ENCODE results near the gene ZER1. TPM values are rescaled to one million over a fixed set of nuclear protein-coding genes. Genes with fewer than 3 reads are reported as not detected.

Gene ZER1
- total RNA-seq, 4 donors from 2014 or later: 30.9 to 80.1 (median 34.7) TPM

GRCh38 chr9:128747241-128747640 is 24.5 kb downstream of the ZER1 start:
- TF ChIP-seq, protein P1, sequence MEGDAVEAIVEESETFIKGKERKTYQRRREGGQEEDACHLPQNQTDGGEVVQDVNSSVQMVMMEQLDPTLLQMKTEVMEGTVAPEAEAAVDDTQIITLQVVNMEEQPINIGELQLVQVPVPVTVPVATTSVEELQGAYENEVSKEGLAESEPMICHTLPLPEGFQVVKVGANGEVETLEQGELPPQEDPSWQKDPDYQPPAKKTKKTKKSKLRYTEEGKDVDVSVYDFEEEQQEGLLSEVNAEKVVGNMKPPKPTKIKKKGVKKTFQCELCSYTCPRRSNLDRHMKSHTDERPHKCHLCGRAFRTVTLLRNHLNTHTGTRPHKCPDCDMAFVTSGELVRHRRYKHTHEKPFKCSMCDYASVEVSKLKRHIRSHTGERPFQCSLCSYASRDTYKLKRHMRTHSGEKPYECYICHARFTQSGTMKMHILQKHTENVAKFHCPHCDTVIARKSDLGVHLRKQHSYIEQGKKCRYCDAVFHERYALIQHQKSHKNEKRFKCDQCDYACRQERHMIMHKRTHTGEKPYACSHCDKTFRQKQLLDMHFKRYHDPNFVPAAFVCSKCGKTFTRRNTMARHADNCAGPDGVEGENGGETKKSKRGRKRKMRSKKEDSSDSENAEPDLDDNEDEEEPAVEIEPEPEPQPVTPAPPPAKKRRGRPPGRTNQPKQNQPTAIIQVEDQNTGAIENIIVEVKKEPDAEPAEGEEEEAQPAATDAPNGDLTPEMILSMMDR (IDR thresholded peaks at IDR 0.05; ENCODE audit: low read depth): no peak

- TF ChIP-seq, protein P1 (IDR thresholded peaks at IDR 0.05; ENCODE audit: low read depth): no peak
Observed at GRCh38 chr9:128743421-128743820, 28.3 kb downstream of the ZER1 start.

- TF ChIP-seq, protein P1 (IDR thresholded peaks at IDR 0.05; ENCODE audit: low read depth): no peak
Observed at GRCh38 chr9:128742401-128742800, 29.3 kb downstream of the ZER1 start.

- TF ChIP-seq, protein P1 (IDR thresholded peaks at IDR 0.05; ENCODE audit: low read depth): no peak
Observed at GRCh38 chr9:128735373-128735772, 36.4 kb downstream of the ZER1 start.

DNA sequence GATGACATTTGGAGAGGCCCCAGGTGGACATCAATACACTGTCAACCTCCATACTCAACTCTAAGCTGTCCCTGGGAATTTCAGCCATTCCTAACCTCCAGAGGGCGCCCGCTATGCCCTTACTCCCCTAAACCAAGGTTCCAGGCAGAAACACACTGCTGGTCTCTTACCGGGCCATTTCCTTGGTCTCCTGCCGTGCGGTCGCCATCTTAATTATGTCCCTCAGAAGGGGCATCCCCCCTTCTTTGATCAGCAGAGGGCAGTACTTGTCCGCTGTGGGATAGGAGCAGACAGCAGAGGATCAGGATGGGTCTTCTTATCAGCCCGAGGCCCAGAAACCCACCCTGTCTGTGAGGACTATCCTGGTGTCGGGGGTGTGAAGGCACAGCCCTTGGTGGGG is 38.5 kb downstream of the ZER1 start:
- TF ChIP-seq, protein P1 (IDR thresholded peaks at IDR 0.05; ENCODE audit: low read depth): no peak

- TF ChIP-seq, protein P1 (IDR thresholded peaks at IDR 0.05; ENCODE audit: low read depth): no peak
Observed at GRCh38 chr9:128732576-128732975, 39.2 kb downstream of the ZER1 start.

DNA sequence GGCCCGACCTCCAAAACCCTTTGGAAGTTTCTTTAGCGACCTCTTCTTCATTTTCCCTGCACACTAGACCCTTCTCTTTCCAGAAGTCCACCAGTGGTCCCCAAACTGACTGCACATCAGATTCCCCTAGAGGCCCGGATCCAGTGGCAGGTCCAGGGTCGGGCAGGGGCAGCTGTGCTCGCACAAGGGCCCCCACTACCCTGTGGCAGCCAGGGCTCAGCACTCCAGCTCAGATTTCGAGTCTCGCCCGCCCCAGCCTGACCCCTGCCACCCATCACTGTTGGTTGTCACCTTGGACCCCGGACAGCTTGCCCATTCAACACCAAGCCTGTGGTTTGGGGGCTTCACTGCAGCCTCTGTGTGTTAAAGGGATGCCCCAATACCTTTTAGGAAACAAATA is 40.0 kb downstream of the ZER1 start:
- TF ChIP-seq, protein P1 (IDR thresholded peaks at IDR 0.05; ENCODE audit: low read depth): no peak

Data from subcutaneous adipose tissue (tissue), 4 donors.